OCI-LY3 (cell line): Measurements from ENCODE around the gene CACNG1.

Experiments
- EZH2phosphoT487 ChIP-seq: fragments of 200-600 bp; shearing (Covaris generic); IDR thresholded peaks from 2 replicates; pipeline ENCODE4 v1.6.1; 2018; ENCODE audit warnings: antibody characterized with exemption, mixed run types, low read depth
- TF ChIP-seq, protein P1 (sequence below): fragments of 200-600, 300-600 bp; sonication (generic); IDR thresholded peaks from 2 replicates; pipeline ENCODE4 v1.5.1; 2014; ENCODE audit warnings: antibody characterized with exemption, low read length, low read depth

DNA sequence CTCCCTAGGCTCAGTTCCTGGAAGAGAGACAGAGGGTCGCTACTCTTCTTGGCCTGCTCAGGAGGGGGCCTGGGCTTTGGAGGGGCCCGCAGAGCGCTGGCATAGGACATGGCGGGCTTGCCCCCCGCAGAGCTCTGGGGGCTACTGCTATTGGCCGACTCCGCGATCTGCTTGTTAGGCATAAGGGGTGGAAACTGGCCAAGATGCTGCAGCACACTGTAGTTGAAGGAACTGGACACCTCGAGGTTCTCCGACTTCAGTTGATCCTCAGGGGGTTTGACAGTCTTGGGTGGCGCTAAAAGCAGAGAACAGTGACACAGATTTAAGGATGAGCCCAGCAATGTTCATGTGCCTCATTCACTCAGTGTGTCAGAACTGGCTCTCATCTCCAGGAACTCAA, 33.9 kb downstream of the CACNG1 start:
- TF ChIP-seq, protein P1, sequence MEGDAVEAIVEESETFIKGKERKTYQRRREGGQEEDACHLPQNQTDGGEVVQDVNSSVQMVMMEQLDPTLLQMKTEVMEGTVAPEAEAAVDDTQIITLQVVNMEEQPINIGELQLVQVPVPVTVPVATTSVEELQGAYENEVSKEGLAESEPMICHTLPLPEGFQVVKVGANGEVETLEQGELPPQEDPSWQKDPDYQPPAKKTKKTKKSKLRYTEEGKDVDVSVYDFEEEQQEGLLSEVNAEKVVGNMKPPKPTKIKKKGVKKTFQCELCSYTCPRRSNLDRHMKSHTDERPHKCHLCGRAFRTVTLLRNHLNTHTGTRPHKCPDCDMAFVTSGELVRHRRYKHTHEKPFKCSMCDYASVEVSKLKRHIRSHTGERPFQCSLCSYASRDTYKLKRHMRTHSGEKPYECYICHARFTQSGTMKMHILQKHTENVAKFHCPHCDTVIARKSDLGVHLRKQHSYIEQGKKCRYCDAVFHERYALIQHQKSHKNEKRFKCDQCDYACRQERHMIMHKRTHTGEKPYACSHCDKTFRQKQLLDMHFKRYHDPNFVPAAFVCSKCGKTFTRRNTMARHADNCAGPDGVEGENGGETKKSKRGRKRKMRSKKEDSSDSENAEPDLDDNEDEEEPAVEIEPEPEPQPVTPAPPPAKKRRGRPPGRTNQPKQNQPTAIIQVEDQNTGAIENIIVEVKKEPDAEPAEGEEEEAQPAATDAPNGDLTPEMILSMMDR: no peak
- TF ChIP-seq EZH2phosphoT487: no peak
